Testis (tissue), 3 donors: ENCODE results near the gene LRRK1. TPM values are rescaled to one million over a fixed set of nuclear protein-coding genes. Genes with fewer than 3 reads are reported as not detected.
A peak's percentile ranks its signal among the peaks of the same experiment; 100 is the strongest.

Experiments
- DNase-seq: peaks from one replicate; pipeline ENCODE4 v3.0.0-alpha.2; 2019
- H3K27ac ChIP-seq, 2 donors: fragments of 200-600 bp; sonication (generic); one replicate each; pipeline ENCODE4 v1.5.1; 2019
- H3K27me3 ChIP-seq: fragments of 200-600 bp; sonication (generic); one replicate; pipeline ENCODE4 v1.5.1; 2019
- H3K36me3 ChIP-seq: fragments of 200-600 bp; sonication (generic); one replicate; pipeline ENCODE4 v1.5.1; 2017; ENCODE audit warnings: low read depth; ENCODE audit errors: missing control alignments
- H3K4me1 ChIP-seq: fragments of 200-600 bp; sonication (generic); one replicate; pipeline ENCODE4 v1.5.1; 2019
- H3K4me3 ChIP-seq, 2 donors: fragments of 200-600 bp; sonication (generic); one replicate each; pipeline ENCODE4 v1.5.1; 2017 to 2019
- H3K9me3 ChIP-seq: fragments of 200-600 bp; sonication (generic); one replicate; pipeline ENCODE4 v1.5.1; 2017
- POLR2A ChIP-seq: fragments of 450-650 bp; IDR thresholded peaks from one replicate; pipeline ENCODE4 v1.6.1; 2017; ENCODE audit warnings: antibody characterized with exemption, mild to moderate bottlenecking, moderate library complexity
- WGBS, 2 donors: methylation state at CpG; one replicate each; pipeline ENCODE4 v1.1.5; 2018; 5-methylcytosine and 5-hydroxymethylcytosine counted together
- intact Hi-C: fragments of 100-400 bp; cut with DNase I; formaldehyde crosslinking; loops from one replicate; pipeline ENCODE4 v1.15.1; 2023; ENCODE audit warnings: low total_unique reads
- polyA plus RNA-seq: library from polyadenylated mRNA; stranded (reverse); fragments of 350-450 nt; fragmentation: Illumina TruSeq; extraction: RNeasy Lipid Tissue Mini Kit (QIAGEN cat#74804); gene quantifications from one replicate; pipeline ENCODE4 v1.2.3, GENCODE V29; 2014; ENCODE audit warnings: low read depth, low replicate concordance; ENCODE audit not compliant: insufficient read depth
- total RNA-seq, 2 donors: library from RNA; depleted of rRNA; stranded (reverse); fragments of >200 nt; gene quantifications; one replicate each; pipeline ENCODE4 v1.2.3, GENCODE V29; 2016
- TF ChIP-seq, protein P1 (sequence below), 3 experiments: fragments of 450-650 bp in 2 of 3; fragments of 200-600 bp in 1 of 3; sonication (generic) in 1 of 3; IDR thresholded peaks; one replicate each; pipeline ENCODE4 v1.5.1; 2016 to 2019; ENCODE audit warnings: antibody characterized with exemption in 3 of 3, mild to moderate bottlenecking in 2 of 3, moderate library complexity in 1 of 3

The LRRK1 gene
- total and polyA plus RNA-seq, 3 donors from 2014 or later: 18.8 to 24.6 (median 23.0) TPM

DNA sequence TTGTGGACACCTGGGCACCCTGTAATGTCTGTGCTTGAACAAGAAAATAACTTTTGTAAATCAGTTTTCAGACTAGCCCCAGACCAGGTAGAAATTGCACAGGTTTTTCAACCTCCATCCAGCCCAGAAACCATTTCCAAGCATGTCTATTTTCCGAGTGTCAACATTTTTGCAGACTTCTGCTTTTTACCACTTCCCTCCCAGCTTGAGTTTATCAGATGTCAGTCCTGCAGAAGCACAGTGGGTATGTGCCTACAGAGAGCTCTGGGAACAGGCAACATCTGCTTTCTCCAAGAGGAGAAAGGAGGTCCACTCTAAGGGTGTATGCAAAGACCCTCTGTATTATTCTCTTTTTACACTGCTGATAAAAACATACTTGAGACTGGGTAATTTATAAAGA lies 83.9 kb downstream of the LRRK1 start:
- DNase-seq: peak; percentile 9
- intact Hi-C loops: loop anchor here (10.0 kb wide), 2 partner anchors 88 to 338 kb away; partner anchors contain the start of gene LRRK1
- no peak overlapping the region for H3K4me3 ChIP-seq
- peaks cover 6% of the 10 kb centered on the region for H3K4me1 ChIP-seq
- no peaks in the 10 kb centered on the region for H3K27me3 ChIP-seq
- no peak overlapping the region for H3K27ac ChIP-seq
- TF ChIP-seq, protein P1, sequence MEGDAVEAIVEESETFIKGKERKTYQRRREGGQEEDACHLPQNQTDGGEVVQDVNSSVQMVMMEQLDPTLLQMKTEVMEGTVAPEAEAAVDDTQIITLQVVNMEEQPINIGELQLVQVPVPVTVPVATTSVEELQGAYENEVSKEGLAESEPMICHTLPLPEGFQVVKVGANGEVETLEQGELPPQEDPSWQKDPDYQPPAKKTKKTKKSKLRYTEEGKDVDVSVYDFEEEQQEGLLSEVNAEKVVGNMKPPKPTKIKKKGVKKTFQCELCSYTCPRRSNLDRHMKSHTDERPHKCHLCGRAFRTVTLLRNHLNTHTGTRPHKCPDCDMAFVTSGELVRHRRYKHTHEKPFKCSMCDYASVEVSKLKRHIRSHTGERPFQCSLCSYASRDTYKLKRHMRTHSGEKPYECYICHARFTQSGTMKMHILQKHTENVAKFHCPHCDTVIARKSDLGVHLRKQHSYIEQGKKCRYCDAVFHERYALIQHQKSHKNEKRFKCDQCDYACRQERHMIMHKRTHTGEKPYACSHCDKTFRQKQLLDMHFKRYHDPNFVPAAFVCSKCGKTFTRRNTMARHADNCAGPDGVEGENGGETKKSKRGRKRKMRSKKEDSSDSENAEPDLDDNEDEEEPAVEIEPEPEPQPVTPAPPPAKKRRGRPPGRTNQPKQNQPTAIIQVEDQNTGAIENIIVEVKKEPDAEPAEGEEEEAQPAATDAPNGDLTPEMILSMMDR (IDR thresholded peaks at IDR 0.05): no peak
- TF ChIP-seq POLR2A: no peak
- WGBS, 2 donors: 78 to 92% methylated on average over 1 of the region's 1 CpG
- no peaks in the 10 kb centered on the region for H3K36me3 ChIP-seq
- no peaks in the 10 kb centered on the region for H3K9me3 ChIP-seq

DNA sequence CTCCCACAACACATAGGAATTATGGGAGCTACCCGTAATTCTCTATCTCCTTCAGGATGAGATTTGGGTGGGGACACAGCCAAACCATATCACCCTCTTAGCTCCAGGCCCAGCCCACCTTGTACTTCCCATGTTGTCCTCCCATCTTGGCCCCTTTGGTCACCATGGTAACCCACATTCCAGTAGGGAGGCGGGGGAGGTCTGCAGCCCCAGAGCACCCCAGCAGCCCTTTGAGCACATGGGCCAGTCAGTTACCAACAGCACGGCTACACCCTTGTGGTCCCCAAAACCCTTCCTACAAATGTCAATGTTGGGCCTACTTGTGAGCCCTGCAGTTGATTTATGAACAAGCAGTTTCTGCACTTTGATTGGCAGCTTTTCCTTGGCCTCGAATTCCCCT lies 84.5 kb downstream of the LRRK1 start:
- Histone ChIP-seq H3K9me3 (no peaks in the 10 kb centered on the region), H3K27me3 (no peaks in the 10 kb centered on the region), H3K4me1 (peaks cover 8% of the 10 kb centered on the region), H3K27ac (no peak overlapping the region), H3K4me3 (no peak overlapping the region), H3K36me3 (no peaks in the 10 kb centered on the region)
- no peak for TF ChIP-seq POLR2A
- TF ChIP-seq, protein P1 (IDR thresholded peaks at IDR 0.05): no peak
- peak; percentile 8 for DNase-seq
- intact Hi-C loops: loop anchor here (10.0 kb wide), 2 partner anchors 89 to 339 kb away; partner anchors contain the start of gene LRRK1
- WGBS, 2 donors: 86 to 87% methylated on average over 4 of the region's 4 CpGs

DNA sequence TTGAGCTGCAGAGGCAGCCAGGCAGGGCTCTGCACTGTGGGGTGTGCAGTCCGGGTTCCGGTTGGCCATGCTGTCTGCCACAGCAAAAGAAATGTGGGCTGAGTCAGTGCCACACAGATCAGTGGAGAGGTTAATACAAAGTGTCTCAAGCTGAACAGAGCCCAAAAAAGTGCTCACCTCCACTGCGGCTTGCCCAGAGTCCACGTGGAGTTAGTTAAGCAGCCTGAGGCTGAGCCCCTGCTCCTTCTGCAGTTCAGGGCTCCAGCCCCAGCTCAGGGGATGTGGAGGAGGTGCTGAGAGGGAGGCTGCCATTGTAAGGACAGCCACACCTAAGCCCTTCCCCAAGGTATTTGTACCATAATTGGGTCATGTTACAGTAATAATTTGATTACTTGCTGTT lies 85.3 kb downstream of the LRRK1 start:
- no peaks in the 10 kb centered on the region for H3K36me3 ChIP-seq
- H3K9me3 ChIP-seq: no peaks in the 10 kb centered on the region
- H3K4me3 ChIP-seq: no peak overlapping the region
- 97% methylated on average over 4 of the region's 4 CpGs; no CpG with 5 or more reads in 1 of the 2 donors for WGBS, 2 donors
- peaks cover 10% of the 10 kb centered on the region for H3K4me1 ChIP-seq
- no peak overlapping the region for H3K27ac ChIP-seq
- intact Hi-C loops: loop anchor here (10.0 kb wide), 2 partner anchors 90 to 340 kb away; partner anchors contain the start of gene LRRK1
- TF ChIP-seq, protein P1 (IDR thresholded peaks at IDR 0.05): no peak
- no peak for TF ChIP-seq POLR2A
- H3K27me3 ChIP-seq: no peaks in the 10 kb centered on the region
- DNase-seq: peak; percentile 0

- DNase-seq: no peak
- WGBS, 2 donors: 93 to 97% methylated on average over 10 of the region's 10 CpGs
- no peaks in the 10 kb centered on the region for H3K27me3 ChIP-seq
- H3K27ac ChIP-seq: no peak overlapping the region
- H3K4me1 ChIP-seq: peaks cover 7% of the 10 kb centered on the region
- no peak for TF ChIP-seq POLR2A
- TF ChIP-seq, protein P1 (IDR thresholded peaks at IDR 0.05): no peak
- H3K36me3 ChIP-seq: no peaks in the 10 kb centered on the region
- H3K4me3 ChIP-seq: no peak overlapping the region
- intact Hi-C loops: loop anchor here (10.0 kb wide), 2 partner anchors 90 to 340 kb away; partner anchors contain the start of gene LRRK1
- no peaks in the 10 kb centered on the region for H3K9me3 ChIP-seq
These were observed 86.0 kb downstream of the LRRK1 start for GRCh38 chr15:101004986-101005747.
